HepG2 (cell line): ENCODE results near the gene PANK3. TPM values are rescaled to one million over a fixed set of nuclear protein-coding genes. Genes with fewer than 3 reads are reported as not detected.

Experiments used
- ATF3 ChIP-seq: sonication (generic); formaldehyde crosslinking; IDR thresholded peaks from 2 replicates; pipeline ENCODE4 v1.4.0; 2020; ENCODE audit warnings: missing genetic modification reagents
- ATF4 ChIP-seq, 2 experiments: fragments of 450-650 bp in 1 of 2; sonication (generic) in 1 of 2; formaldehyde crosslinking; IDR thresholded peaks; 2 replicates each; pipeline versions ENCODE4 v1.5.0 to v1.8.0; 2020 to 2022; ENCODE audit warnings: mild to moderate bottlenecking in 1 of 2, missing genetic modification reagents in 1 of 2
- ERF ChIP-seq: IDR thresholded peaks from 2 replicates; pipeline ENCODE4 v1.6.1; 2018; ENCODE audit warnings: missing biosample characterization, missing genetic modification reagents
- KDM6A ChIP-seq: IDR thresholded peaks from 2 replicates; pipeline ENCODE4 v1.6.1; 2016; ENCODE audit warnings: low read depth
- NFATC3 ChIP-seq: sonication (generic); formaldehyde crosslinking; IDR thresholded peaks from 2 replicates; pipeline ENCODE4 v1.5.1; 2020; ENCODE audit warnings: mild to moderate bottlenecking, missing genetic modification reagents
- NR2F1 ChIP-seq, 2 experiments: fragments of 450-650 bp in 1 of 2; formaldehyde crosslinking in 1 of 2; IDR thresholded peaks; 2 replicates each; pipeline versions ENCODE4 v1.5.0 to v1.6.1; 2016 to 2020; ENCODE audit warnings: mild to moderate bottlenecking in 1 of 2, missing compliant biosample characterization in 1 of 2, missing genetic modification reagents in 1 of 2, moderate library complexity in 1 of 2
- TBX2 ChIP-seq: sonication (generic); formaldehyde crosslinking; IDR thresholded peaks from 2 replicates; pipeline ENCODE4 v1.5.0; 2020; ENCODE audit warnings: missing genetic modification reagents, mild to moderate bottlenecking, borderline replicate concordance
- TCF7 ChIP-seq: sonication (generic); IDR thresholded peaks from 2 replicates; pipeline ENCODE4 v1.6.1; 2016; ENCODE audit warnings: antibody characterized with exemption, low read depth
- ZBTB40 ChIP-seq, 2 experiments: fragments of 450-650 bp in 1 of 2; sonication (generic) in 1 of 2; formaldehyde crosslinking in 1 of 2; IDR thresholded peaks; 2 replicates each; pipeline versions ENCODE4 v1.6.1 to v1.8.0; 2016 to 2022; ENCODE audit warnings: antibody characterized with exemption in 1 of 2, mild to moderate bottlenecking in 1 of 2, missing genetic modification reagents in 1 of 2
- ZFY ChIP-seq: sonication (generic); formaldehyde crosslinking; IDR thresholded peaks from 2 replicates; pipeline ENCODE4 v1.4.0; 2020; ENCODE audit warnings: missing genetic modification reagents
- ZNF10 ChIP-seq: sonication (generic); formaldehyde crosslinking; IDR thresholded peaks from 2 replicates; pipeline ENCODE4 v1.4.0; 2020; ENCODE audit warnings: mild to moderate bottlenecking, low read depth, missing genetic modification reagents, borderline replicate concordance
- ZNF136 ChIP-seq: sonication (generic); formaldehyde crosslinking; IDR thresholded peaks from 2 replicates; pipeline ENCODE4 v1.8.1; 2022; ENCODE audit warnings: low read depth, mild to moderate bottlenecking, moderate library complexity, missing genetic modification reagents
- ZNF264 ChIP-seq: sonication (generic); formaldehyde crosslinking; IDR thresholded peaks from 2 replicates; pipeline ENCODE4 v1.4.0; 2020; ENCODE audit warnings: missing genetic modification reagents
- ZNF7 ChIP-seq: IDR thresholded peaks from 2 replicates; pipeline ENCODE4 v1.6.1; 2016; ENCODE audit warnings: missing biosample characterization, missing genetic modification reagents
- ZNF781 ChIP-seq: sonication (generic); formaldehyde crosslinking; IDR thresholded peaks from 2 replicates; pipeline ENCODE4 v1.5.1; 2020; ENCODE audit warnings: borderline replicate concordance, mild to moderate bottlenecking, missing genetic modification reagents; ENCODE audit errors: not compliant biosample characterization
- ZXDC ChIP-seq: sonication (generic); formaldehyde crosslinking; IDR thresholded peaks from 2 replicates; pipeline ENCODE4 v1.5.0; 2020; ENCODE audit warnings: mild to moderate bottlenecking, missing genetic modification reagents
- polyA plus RNA-seq, 8 experiments: library from polyadenylated mRNA; depleted of rRNA in 3 of 8; stranded (reverse) in 7 of 8; unstranded in 1 of 8; fragments of >200 nt; fragmentation: Illumina TruSeq in 4 of 8; extraction: Trizol in 4 of 8; gene quantifications; 2 replicates each; pipeline versions ENCODE4 v1.2.1 to v1.2.3, GENCODE V29; 2011 to 2016; ENCODE audit warnings: low read depth in 4 of 8, missing spikeins in 1 of 8, mixed read lengths in 1 of 8; ENCODE audit not compliant: insufficient read depth in 1 of 8
- total RNA-seq, 5 experiments: library from RNA; depleted of rRNA; stranded (reverse); fragments of >200 nt; fragmentation: Illumina TruSeq; extraction: Trizol; gene quantifications; 2 replicates each; pipeline ENCODE4 v1.2.3, GENCODE V29; 2016; ENCODE audit warnings: low read depth in 1 of 5

PANK3 gene
- total and polyA plus RNA-seq, 2 of the 13 experiments (the other 11 are each of a cell fraction or from before 2014, with no cell fraction given): 26.9 to 69.5 TPM

GRCh38 chr5:168600409-168600808 is 21.2 kb upstream of the PANK3 start (continued):
- TF ChIP-seq ATF3 (CRISPR knock-in tag) (no peak), NR2F1 (CRISPR knock-in tag; IDR thresholded peaks at IDR 0.05) (peak; percentile 79 to 83), ZBTB40 (IDR thresholded peaks at IDR 0.05) (no peak), ZBTB40 (CRISPR knock-in tag; IDR thresholded peaks at IDR 0.05) (no peak; the same call in 1 of the 2 replicates), ZNF781 (CRISPR knock-in tag) (no peak), KDM6A (CRISPR knock-in tag) (peak; percentile 87), ZNF10 (CRISPR knock-in tag) (no peak), ATF4 (CRISPR knock-in tag; IDR thresholded peaks at IDR 0.05) (peak in 1 of 2 experiments; percentile 58; a peak in 1 of 4 replicates), TBX2 (peak; percentile 52; the same call in 1 of the 2 replicates), NFATC3 (CRISPR knock-in tag) (no peak), ERF (CRISPR knock-in tag) (0 out of 2 replicates have a peak, but pooled peaks have one; percentile 37), ZXDC (no peak), ZNF7 (CRISPR knock-in tag) (no peak), TCF7 (no peak), ZFY (CRISPR knock-in tag) (0 out of 2 replicates have a peak, but pooled peaks have one; percentile 25), ZNF136 (no peak), ZNF264 (0 out of 2 replicates have a peak, but pooled peaks have one; percentile 38)
